IMR-90 (cell line): ENCODE results near the gene TARS3. TPM values are rescaled to one million over a fixed set of nuclear protein-coding genes. Genes with fewer than 3 reads are reported as not detected.

ENCODE experiments used
- ATAC-seq: fragments of 200-7000 bp; cut with Tn5 transposase; 2 replicates; pipeline ENCODE4 v1.9.1; 2020; ENCODE audit warnings: low read depth, mild to moderate bottlenecking, moderate library complexity
- Bru-seq: library from RNA; stranded (reverse); fragments of 400-500 nt; gene quantifications from one replicate; lab custom pipeline; 2021; lab: Mats Ljungman, UMichigan
- BruChase-seq, 2 experiments: library from RNA; stranded (reverse); fragments of 400-500 nt; gene quantifications; one replicate each; lab custom pipeline; 2021; lab: Mats Ljungman, UMichigan
- BruUV-seq: library from RNA; stranded (reverse); fragments of 400-500 nt; replicated peaks from 2 replicates; lab custom pipeline; 2021; lab: Mats Ljungman, UMichigan
- CTCF ChIA-PET: fragments of 300-600 bp; formaldehyde crosslinking; extraction: SDS; loops from one replicate; lab custom pipeline; 2021; ENCODE audit warnings: antibody characterized with exemption; lab: Yijun Ruan, JAX
- POLR2A ChIA-PET: fragments of 300-600 bp; sonication (Branson Sonifier 250); formaldehyde crosslinking; loops from one replicate; lab custom pipeline; 2022; ENCODE audit warnings: antibody characterized with exemption; ENCODE audit not compliant: unreplicated experiment; lab: Charles Lee
- DNase-seq: peaks from one replicate; pipeline ENCODE4 v3.0.0; 2013
- H2AFZ ChIP-seq: replicated peaks from 2 replicates; pipeline ENCODE3; 2013; ENCODE audit warnings: low read length, mild to moderate bottlenecking; ENCODE audit not compliant: poor library complexity
- H2AK5ac ChIP-seq: 2 replicates; pipeline ENCODE4 v1.6.1; 2013; ENCODE audit warnings: low read depth, low read length, inconsistent platforms
- H2AK9ac ChIP-seq: replicated peaks from 2 replicates; pipeline ENCODE3; 2013; ENCODE audit warnings: mild to moderate bottlenecking, low read depth, low read length, moderate library complexity; ENCODE audit not compliant: poor library complexity
- H2BK120ac ChIP-seq: 2 replicates; pipeline ENCODE4 v1.6.1; 2013; ENCODE audit warnings: low read depth, low read length, inconsistent platforms
- H2BK15ac ChIP-seq: 3 replicates; pipeline ENCODE4 v1.6.1; 2013; ENCODE audit warnings: low read depth, low read length, inconsistent platforms
- H2BK20ac ChIP-seq: 2 replicates; pipeline ENCODE4 v1.6.1; 2013; ENCODE audit warnings: low read depth, mild to moderate bottlenecking, inconsistent platforms, low read length, moderate library complexity
- H2BK5ac ChIP-seq: 2 replicates; pipeline ENCODE4 v1.6.1; 2013; ENCODE audit warnings: mild to moderate bottlenecking, low read depth, low read length, inconsistent platforms; ENCODE audit not compliant: poor library complexity, severe bottlenecking
- H3K14ac ChIP-seq: replicated peaks from 2 replicates; pipeline ENCODE4 v1.6.1; 2013; ENCODE audit warnings: low read depth, low read length, inconsistent platforms
- H3K18ac ChIP-seq: 2 replicates; pipeline ENCODE4 v1.6.1; 2013; ENCODE audit warnings: low read depth, low read length, control low read depth
- H3K23ac ChIP-seq: 2 replicates; pipeline ENCODE4 v1.6.1; 2013; ENCODE audit warnings: low read depth, low read length, inconsistent platforms
- H3K27ac ChIP-seq: 2 replicates; pipeline ENCODE4 v1.5.1; 2013; ENCODE audit warnings: mild to moderate bottlenecking, control low read depth, low read length; ENCODE audit not compliant: insufficient read depth
- H3K27me3 ChIP-seq: 2 replicates; pipeline ENCODE4 v1.6.1; 2013; ENCODE audit warnings: low read length; ENCODE audit not compliant: control insufficient read depth, insufficient read depth
- H3K36me3 ChIP-seq: 2 replicates; pipeline ENCODE4 v1.6.1; 2013; ENCODE audit warnings: low read length, mixed read lengths; ENCODE audit not compliant: control insufficient read depth, insufficient read depth
- H3K4ac ChIP-seq: 2 replicates; pipeline ENCODE4 v1.6.1; 2013; ENCODE audit warnings: low read depth, low read length, inconsistent platforms
- H3K4me1 ChIP-seq: 2 replicates; pipeline ENCODE4 v1.6.1; 2013; ENCODE audit warnings: low read length, mixed read lengths; ENCODE audit not compliant: control insufficient read depth, insufficient read depth
- H3K4me2 ChIP-seq: 2 replicates; pipeline ENCODE4 v1.6.1; 2013; ENCODE audit warnings: low read depth, mild to moderate bottlenecking, control low read depth, low read length, moderate library complexity
- H3K4me3 ChIP-seq: 2 replicates; pipeline ENCODE4 v1.5.1; 2013; ENCODE audit warnings: low read depth, mild to moderate bottlenecking, control low read depth, low read length, moderate library complexity; ENCODE audit not compliant: insufficient read depth
- H3K56ac ChIP-seq: 2 replicates; pipeline ENCODE4 v1.6.1; 2013; ENCODE audit warnings: low read length, inconsistent platforms; ENCODE audit not compliant: insufficient read depth; ENCODE audit errors: extremely low read depth
- H3K79me1 ChIP-seq, 2 experiments: 2 replicates each; pipeline ENCODE4 v1.6.1; 2013; ENCODE audit warnings: low read length in 2 of 2, inconsistent platforms in 1 of 2, low read depth in 1 of 2
- H3K9ac ChIP-seq: 2 replicates; pipeline ENCODE4 v1.6.1; 2013; ENCODE audit warnings: low read depth, low read length, control low read depth
- H3K9me1 ChIP-seq: 2 replicates; pipeline ENCODE4 v1.6.1; 2013; ENCODE audit warnings: low read length, inconsistent platforms; ENCODE audit not compliant: insufficient read depth
- H3K9me3 ChIP-seq: 2 replicates; pipeline ENCODE4 v1.6.1; 2013; ENCODE audit warnings: low read length; ENCODE audit not compliant: control insufficient read depth, insufficient read depth
- H4K20me1 ChIP-seq: 2 replicates; pipeline ENCODE4 v1.6.1; 2013; ENCODE audit warnings: low read length, inconsistent platforms; ENCODE audit not compliant: insufficient read depth
- H4K5ac ChIP-seq: 2 replicates; pipeline ENCODE4 v1.6.1; 2013; ENCODE audit warnings: mild to moderate bottlenecking, low read depth, low read length, control low read depth
- H4K8ac ChIP-seq, 2 experiments: 2 replicates each; pipeline ENCODE4 v1.6.1; 2013; ENCODE audit warnings: low read depth in 2 of 2, low read length in 2 of 2, control low read depth in 1 of 2, inconsistent platforms in 1 of 2
- H4K91ac ChIP-seq: 2 replicates; pipeline ENCODE4 v1.6.1; 2013; ENCODE audit warnings: low read depth, low read length, inconsistent platforms; ENCODE audit not compliant: insufficient read depth
- CHD1 ChIP-seq: IDR thresholded peaks from 2 replicates; pipeline ENCODE4 v1.6.1; 2012; ENCODE audit warnings: low read depth, low read length, improper control_type of control experiment
- CTCF ChIP-seq: conservative IDR thresholded peaks from 2 replicates; pipeline ENCODE4 v1.5.1; 2012; ENCODE audit warnings: mild to moderate bottlenecking, low read depth, low read length, improper control_type of control experiment
- FOS ChIP-seq: fragments of 150-350 bp; IDR thresholded peaks from 2 replicates; pipeline ENCODE4 v1.6.1; 2016; ENCODE audit warnings: low read depth, low read length
- MAZ ChIP-seq: IDR thresholded peaks from 2 replicates; pipeline ENCODE4 v1.6.1; 2012; ENCODE audit warnings: low read depth, mild to moderate bottlenecking, low read length, improper control_type of control experiment, moderate library complexity, borderline replicate concordance
- MXI1 ChIP-seq: IDR thresholded peaks from 2 replicates; pipeline ENCODE4 v1.6.1; 2012; ENCODE audit warnings: low read depth, mild to moderate bottlenecking, low read length, moderate library complexity, borderline replicate concordance
- POLR2A ChIP-seq: IDR thresholded peaks from 2 replicates; pipeline ENCODE4 v1.6.1; 2012; ENCODE audit warnings: mild to moderate bottlenecking, low read depth, low read length
- RAD21 ChIP-seq: IDR thresholded peaks from 2 replicates; pipeline ENCODE4 v1.6.1; 2012; ENCODE audit warnings: low read length, improper control_type of control experiment
- USF2 ChIP-seq: fragments of 150-350 bp; IDR thresholded peaks from 2 replicates; pipeline ENCODE4 v1.6.1; 2017; ENCODE audit warnings: mild to moderate bottlenecking, antibody characterized with exemption, low read length, low read depth
- WGBS, 2 experiments: methylation state at CpG; one replicate each; pipeline versions ENCODE4 v1.1.5 to v1.1.7; 2013; ENCODE audit warnings: missing lambda C conversion rate in 2 of 2; ENCODE audit not compliant: insufficient read length in 1 of 2; ENCODE audit errors: extremely low coverage in 2 of 2; 5-methylcytosine and 5-hydroxymethylcytosine counted together
- dilution Hi-C: fragments of 300-500 bp; cut with HindIII; formaldehyde crosslinking; loops from one replicate; pipeline ENCODE4 v1.14.3; 2018; ENCODE audit warnings: low sequenced_read_pairs; ENCODE audit not compliant: unreplicated experiment
- in situ Hi-C: fragments of 300-500 bp; cut with MboI; formaldehyde crosslinking; loops from 3 replicates; pipeline ENCODE4 v1.14.3; 2019; ENCODE audit warnings: low sequenced_read_pairs, inconsistent platforms, mixed read lengths
- intact Hi-C: fragments of 100-400 bp; cut with micrococcal nuclease; formaldehyde crosslinking; loops from 2 replicates; pipeline ENCODE4 v1.10.0; 2022
- long read RNA-seq: library from polyadenylated mRNA; unstranded; transcript quantifications from one replicate; pipeline ENCODE4 v2.0.0, GENCODE V29; 2021; ENCODE audit not compliant: unreplicated experiment
- polyA plus RNA-seq, 3 experiments: library from polyadenylated mRNA; depleted of rRNA; stranded (reverse); fragments of >200 nt; gene quantifications; 2 replicates each; pipeline ENCODE4 v1.2.3, GENCODE V29; 2012; ENCODE audit warnings: low replicate concordance in 1 of 3
- total RNA-seq: library from RNA; depleted of rRNA; stranded (reverse); fragments of >200 nt; gene quantifications from 2 replicates; pipeline ENCODE4 v1.2.3, GENCODE V29; 2012; rRNA removed

Gene TARS3
- 9.3 and 10.0 TPM in 2 replicates for total RNA-seq
- polyA plus RNA-seq (2012; rRNA removed): 2.9 and 3.4 TPM in 2 replicates
- 1.6 and 2.5 TPM in 2 replicates for polyA plus RNA-seq (2012; cell fraction: cytosol; rRNA removed)
- 2.9 and 8.2 TPM in 2 replicates for polyA plus RNA-seq (2012; cell fraction: nucleus; rRNA removed; ENCODE audit: low replicate concordance)
- percentile 88 among the genes with signal in this experiment for Bru-seq, nascent RNA
- BruChase-seq, experiment 1, labeled RNA remaining after a 6-hour chase: percentile 87 among the genes with signal in this experiment
- BruChase-seq, experiment 2, labeled RNA remaining after a 2-hour chase: percentile 89 among the genes with signal in this experiment
- long read RNA-seq, transcript TARSL2-201 (19 exons, 3,610 nt): major isoform, 43 of 59 reads
- long read RNA-seq, partial matches to known transcripts: 5 of 59 reads
- long read RNA-seq, other reads (novel, unspliced or antisense): 10 of 59 reads

DNA sequence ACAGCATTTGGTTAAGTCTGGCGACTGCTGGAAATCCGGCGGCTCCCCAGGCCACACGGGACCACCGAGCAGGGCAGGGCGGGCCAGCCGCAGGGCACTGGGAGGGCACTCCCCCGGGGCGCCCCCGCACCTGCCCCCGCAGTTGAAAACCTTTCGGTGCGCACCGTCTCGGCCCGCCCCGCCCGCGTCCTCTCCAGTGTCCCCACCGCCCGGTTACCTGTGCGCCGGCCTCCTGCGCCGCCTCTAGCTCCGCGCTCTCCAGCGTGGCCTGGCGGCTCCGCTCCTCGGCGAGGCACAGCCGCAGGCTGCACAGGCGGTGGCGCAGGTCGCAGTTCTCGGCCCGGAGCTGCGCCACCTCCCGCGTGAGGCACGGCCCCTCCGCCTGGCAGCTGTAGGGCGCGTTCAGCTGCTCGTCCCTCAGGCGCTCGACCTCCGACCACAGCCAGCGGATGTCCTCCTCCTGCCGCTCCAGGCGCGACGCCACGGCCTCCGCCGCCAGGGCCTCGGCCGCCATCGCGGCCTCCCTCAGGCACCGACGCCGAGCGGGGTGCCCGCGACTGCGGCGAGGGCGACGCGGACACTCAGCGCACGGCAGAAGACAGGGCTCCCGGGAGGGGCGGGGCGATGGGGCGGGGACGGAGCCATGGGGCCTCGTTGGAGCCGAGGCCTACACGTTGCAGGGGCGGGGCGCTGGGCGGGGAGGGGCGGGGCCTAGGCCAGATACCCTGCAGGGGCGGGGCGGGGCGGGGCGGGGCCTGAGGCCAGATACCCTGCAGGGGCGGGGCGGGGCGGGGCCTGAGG is at the start of gene TARS3:
Gene TARS3, minus strand, starts transcription at position 600 of the 801 bp plus-strand sequence. Its CDS starts 86 bp downstream, at position 514.
- peak within 1 kb of the TSS; percentile 77; the same call in 1 of the 2 replicates for H2BK120ac ChIP-seq
- peak within 1 kb of the TSS; percentile 73 for H3K18ac ChIP-seq
- H2BK15ac ChIP-seq: 0 out of 3 replicates have a peak within 1 kb of the TSS, but pooled peaks have one; percentile 35
- intact Hi-C loops (loop anchor here (5.0 kb wide), 2 partner anchors 47 to 72 kb away; partner anchors contain the start of gene TM2D3), dilution Hi-C loops (no loop called here), in situ Hi-C loops (no loop called here)
- H3K9me3 ChIP-seq: no peaks in the 10 kb centered on the region
- POLR2A ChIA-PET: interaction anchor here (0.6 kb wide), 1 partner anchor 56 kb away, joined by 6 read pairs; no protein-coding TSS in a partner anchor
- no peaks in the 10 kb centered on the region for H4K20me1 ChIP-seq
- H3K4me2 ChIP-seq: peak within 1 kb of the TSS; percentile 92
- H2BK5ac ChIP-seq: peak within 1 kb of the TSS; percentile 94
- H3K4me1 ChIP-seq: no peaks in the 10 kb centered on the region
- TF ChIP-seq CHD1 (no peak), RAD21 (peak; percentile 21; the same call in 1 of the 2 replicates), CTCF (0 out of 2 replicates have a peak, but pooled peaks have one; percentile 21), POLR2A (peak; percentile 92), MXI1 (peak; percentile 45; the same call in 1 of the 2 replicates), FOS (no peak), MAZ (peak; percentile 59; the same call in 1 of the 2 replicates), USF2 (no peak)
- peak within 1 kb of the TSS; percentile 97 for H2AFZ ChIP-seq
- no TSS peak for BruUV-seq
- peak within 1 kb of the TSS; percentile 100 for H3K4me3 ChIP-seq
- H3K79me1 ChIP-seq: peaks cover 13 to 22% of the 10 kb centered on the region in 2 experiments
- peak within 1 kb of the TSS; percentile 63 for H3K14ac ChIP-seq
- H3K27ac ChIP-seq: peak within 1 kb of the TSS; percentile 97
- no peaks in the 10 kb centered on the region for H3K27me3 ChIP-seq
- 1% methylated on average over 23 of the region's 93 CpGs; no CpG with 5 or more reads in 1 of the 2 experiments for WGBS, 2 experiments
- no peak within 1 kb of the TSS for H2AK5ac ChIP-seq
- H3K9ac ChIP-seq: peak within 1 kb of the TSS; percentile 98
- H2BK20ac ChIP-seq: no peak within 1 kb of the TSS
- peaks cover 4% of the 10 kb centered on the region; the same call in 1 of the 2 replicates for H3K9me1 ChIP-seq
- H4K8ac ChIP-seq: peak within 1 kb of the TSS; percentile 37 to 68; a peak in 2 of 4 replicates
- H3K36me3 ChIP-seq: peaks cover 23% of the 10 kb centered on the region
- peak within 1 kb of the TSS; percentile 62; the same call in 1 of the 2 replicates for H3K56ac ChIP-seq
- H2AK9ac ChIP-seq: peak within 1 kb of the TSS; percentile 83
- H4K5ac ChIP-seq: peak within 1 kb of the TSS; percentile 77; the same call in 1 of the 2 replicates
- peak within 1 kb of the TSS; percentile 76 for H3K4ac ChIP-seq
- DNase-seq: peak; percentile 80
- ATAC-seq: peak; percentile 98
- peak within 1 kb of the TSS; percentile 79; the same call in 1 of the 2 replicates for H3K23ac ChIP-seq
- CTCF ChIA-PET: no interaction called here
- no peak within 1 kb of the TSS; the same call in 1 of the 2 replicates for H4K91ac ChIP-seq
